SKM-1 (cell line): ENCODE measurements around the gene ATG7.
A peak's percentile ranks its signal among the peaks of the same experiment; 100 is the strongest.

Source experiments
- DNase-seq: peaks from one replicate; lab custom pipeline; 2025; ENCODE audit not compliant: unreplicated experiment; lab: John Stamatoyannopoulos, UW

ATG7 gene

DNA sequence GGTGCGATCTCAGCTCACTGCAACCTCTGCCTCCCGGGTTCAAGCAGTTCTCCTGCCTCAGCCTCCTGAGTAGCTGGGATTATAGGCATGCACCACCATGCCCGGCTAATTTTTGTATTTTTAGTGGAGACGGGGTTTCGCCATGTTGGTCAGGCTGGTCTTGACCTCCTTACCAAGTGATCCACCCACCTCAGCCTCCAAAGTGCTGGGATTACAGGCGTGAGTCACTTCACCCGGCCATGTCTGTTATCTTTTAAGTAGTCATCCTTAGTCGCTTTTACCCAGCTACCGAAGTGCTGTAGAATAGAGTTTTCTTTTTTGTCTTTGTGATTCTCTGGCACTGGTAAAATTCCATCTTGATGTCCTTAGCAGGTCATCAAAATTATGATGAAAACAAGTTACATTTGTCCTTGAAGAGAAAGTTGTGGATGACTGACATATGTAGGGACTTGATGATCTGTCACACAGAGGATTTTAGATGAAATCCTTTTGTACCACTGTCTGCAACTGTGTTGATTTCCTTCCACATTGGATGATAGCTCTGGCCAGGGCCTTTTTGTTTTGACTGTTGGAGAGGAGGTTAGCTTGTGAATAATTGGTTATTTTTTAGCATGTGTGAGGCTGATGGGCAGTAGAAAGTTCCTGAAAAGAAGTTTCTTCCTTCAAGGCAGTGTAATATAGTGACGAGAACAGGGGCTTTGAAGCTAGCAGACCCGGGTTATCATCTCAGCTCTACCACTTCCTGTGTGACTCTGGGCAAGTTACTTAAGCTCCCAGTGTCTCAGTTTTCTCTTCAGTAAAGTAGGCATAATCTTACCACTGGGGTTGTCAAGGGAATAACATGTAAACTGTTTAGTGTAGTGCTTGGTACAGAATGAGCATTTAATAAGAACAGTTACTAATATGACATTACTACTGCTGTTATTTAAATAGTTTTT, 18.8 kb downstream of the ATG7 start:
- DNase-seq = no peak

DNA sequence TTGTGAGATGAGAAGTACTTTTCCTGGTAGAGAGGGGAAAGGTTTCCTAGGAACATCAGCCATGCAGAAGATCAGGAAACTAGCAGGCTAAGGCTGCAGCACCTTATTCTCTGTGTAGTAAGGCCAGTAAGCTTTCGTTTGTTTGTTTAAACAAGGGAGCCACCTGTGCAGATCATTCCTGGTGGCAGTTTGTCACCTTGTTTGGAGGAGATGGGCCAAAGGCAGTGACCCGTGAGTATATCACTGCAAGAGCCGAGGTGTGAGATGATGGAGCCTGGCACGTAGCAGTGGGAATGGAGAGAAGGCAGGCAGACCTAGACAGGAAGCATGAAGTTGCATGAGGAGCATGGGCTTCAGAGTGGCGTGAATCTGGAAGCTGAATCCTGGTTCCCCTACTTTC, 19.6 kb downstream of the ATG7 start:
- DNase-seq = no peak

DNA sequence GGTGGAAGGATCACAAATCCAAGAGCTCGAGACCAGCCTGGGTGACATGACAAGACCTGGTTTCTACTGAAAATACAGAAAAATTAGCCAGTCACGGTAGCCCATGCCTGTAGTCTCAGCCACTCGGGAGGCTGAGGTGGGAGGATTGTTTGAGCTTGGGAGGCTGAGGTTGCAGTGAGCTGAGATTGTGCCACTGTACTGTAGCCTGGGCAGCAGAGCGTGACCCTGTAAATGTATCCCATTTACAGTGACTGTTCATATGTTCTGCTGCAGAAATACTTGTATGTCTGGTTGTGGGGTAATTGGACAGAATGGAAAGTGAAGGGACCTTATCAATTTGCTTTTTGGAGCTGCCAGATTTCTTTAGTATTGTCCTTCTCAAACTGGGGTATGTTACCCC, 24.9 kb downstream of the ATG7 start:
- no peak for DNase-seq

DNA sequence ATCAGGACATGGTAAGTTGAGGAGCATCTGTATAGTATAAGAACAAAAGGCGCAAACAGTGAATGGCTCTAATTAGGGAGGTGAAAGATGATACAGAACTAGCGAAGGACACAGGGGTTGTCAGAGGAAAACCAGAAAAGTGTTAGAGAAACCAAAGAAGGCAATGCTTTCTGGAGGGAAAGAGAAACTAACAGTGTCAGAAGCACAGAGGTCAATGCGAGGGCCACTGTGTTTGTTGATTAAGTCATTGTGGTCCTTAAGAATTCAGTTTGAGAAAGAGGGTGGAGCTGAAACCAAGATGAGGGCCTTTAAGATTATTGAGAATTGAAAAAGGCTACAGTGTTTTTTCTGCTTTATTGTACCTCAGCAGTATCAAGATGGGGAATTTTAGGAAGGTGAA, 28.8 kb downstream of the ATG7 start:
- DNase-seq = no peak

DNA sequence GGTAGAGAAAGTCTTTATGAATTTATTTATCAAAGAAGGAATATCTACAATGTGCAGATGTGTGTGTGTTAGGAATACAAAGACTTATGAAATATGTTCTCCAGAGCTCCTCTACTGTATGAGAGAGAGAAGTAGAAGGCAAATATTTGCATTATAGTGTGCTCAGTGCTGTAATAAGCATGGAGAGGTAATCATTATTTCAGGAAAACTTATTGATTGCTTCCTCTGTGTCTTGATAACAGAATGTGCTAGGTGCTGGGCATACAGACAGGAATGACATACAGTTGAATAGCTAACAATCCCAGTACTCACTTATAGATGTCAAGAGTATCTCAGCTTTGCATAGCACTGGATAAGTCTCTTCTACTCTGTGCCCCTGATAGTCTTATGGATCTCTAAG, 30.2 kb downstream of the ATG7 start:
- no peak for DNase-seq

DNA sequence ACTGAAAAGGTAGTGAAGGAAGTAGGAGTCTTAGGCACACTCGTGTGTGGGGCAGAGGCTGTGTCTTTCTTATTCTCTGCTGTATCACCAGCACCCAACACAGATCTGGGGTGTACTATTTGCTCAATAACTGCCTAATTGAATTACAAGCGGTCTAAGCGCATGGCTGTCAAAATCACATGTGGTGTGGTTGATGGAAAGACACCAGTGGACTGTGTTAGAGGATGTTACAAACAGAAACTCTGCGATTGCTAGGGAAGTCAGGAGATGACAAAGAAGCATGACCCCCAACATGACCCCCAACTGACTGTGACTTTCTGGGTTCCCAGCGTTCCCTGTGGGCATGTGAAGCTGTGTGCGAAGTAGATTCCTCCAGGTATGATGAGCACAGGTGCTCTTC, 32.0 kb downstream of the ATG7 start:
- no peak for DNase-seq

DNA sequence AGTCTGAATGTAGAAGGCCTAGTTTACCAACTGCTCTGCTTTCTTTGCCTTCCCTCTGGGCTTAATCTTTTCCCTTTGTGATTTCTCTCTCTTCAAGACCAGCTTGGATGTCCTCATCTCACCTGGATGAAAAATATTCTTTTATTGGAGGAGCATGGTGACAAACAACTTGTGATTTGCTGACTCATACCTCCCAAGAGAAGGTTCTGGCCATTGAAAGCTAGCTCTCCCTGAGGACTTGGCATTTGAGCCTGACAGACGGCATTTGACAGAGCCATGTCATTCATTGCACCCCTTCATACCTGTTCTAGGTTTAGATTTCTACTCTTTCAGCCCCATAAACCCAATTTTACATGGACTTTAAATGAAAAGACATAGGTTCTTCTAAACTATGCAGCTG, 33.3 kb downstream of the ATG7 start:
- DNase-seq = no peak

DNA sequence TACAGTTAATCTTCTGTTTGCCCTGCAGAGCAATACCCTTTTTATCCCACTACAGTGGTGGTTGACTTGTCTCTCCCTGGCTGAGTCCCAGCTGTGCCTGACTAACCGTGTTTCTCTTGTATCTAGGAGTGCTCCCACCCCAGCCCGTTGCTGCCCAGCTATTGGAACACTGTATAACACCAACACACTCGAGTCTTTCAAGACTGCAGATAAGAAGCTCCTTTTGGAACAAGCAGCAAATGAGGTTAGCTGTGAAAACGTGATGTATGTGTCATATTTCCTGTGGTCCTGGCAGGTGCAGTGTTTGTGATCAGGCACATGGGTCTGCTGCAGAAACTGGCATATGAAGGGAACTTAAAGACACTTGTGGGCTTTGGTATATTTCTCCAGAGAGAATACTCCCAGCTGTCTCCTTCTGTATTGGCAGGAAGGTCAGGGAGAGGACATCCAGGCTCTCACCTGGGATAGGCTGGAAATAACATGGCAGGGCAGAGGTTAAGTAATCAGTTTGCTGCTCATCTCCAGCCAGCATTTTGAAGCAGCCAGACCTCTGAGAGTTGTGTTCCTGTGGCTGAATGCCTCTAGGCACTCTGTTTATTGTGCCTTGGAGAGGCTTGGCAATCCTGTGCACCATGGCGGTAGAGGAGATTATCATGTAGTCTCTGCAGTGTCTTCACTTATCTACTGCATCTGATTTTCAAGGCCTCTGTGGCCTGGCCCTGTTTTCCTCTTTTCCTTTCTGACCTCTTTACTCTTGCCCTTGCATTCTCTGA, 34.8 kb downstream of the ATG7 start:
- DNase-seq = no peak

DNA sequence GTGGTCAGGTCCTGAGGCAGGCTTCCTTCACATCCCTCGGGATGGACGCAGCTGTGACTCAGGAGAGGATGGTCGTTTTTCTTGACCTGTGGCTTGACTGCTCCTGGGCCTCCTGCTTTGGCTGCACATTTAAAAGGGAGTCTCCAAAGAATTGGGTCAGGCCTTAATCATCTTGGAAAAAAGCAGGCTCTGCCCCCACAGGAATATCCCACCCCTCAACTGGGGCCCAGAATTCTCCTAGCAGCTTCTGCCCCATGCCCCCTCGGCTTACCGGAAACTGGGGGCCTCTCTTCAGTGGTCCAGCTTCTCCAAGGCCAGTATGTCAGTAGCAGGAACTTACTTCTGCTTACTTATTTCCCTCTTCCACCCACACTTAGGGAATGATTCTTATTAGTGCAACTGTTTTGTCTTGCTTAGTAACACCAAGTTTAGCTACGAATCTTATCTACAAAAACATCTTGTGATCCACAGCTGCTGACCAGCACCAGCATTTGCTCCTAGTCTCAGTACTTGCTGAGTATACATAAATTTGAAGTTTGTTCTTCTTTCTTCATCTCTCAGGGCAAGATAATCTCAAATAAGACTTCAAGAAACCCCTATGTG, 35.7 kb downstream of the ATG7 start:
- no peak for DNase-seq

DNA sequence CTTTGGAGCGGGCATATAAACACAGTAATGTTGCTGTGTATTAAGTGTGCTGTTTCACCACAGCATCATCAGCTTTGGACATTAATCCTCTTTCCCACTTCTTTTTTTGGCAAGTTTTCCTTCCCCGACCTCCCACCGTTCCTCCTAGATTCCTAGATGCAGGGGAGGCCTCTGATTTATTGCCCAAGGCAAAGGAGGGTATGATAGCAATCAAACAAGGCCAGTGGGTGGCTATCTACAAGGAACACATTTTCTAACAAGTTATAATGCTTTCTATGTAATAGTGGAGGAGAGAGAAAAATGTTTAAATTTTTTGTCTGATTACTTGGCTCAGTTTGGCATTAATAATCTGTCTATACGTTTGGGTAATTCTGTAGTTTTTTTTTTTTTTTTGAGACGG, 38.1 kb downstream of the ATG7 start:
- no peak for DNase-seq

DNA sequence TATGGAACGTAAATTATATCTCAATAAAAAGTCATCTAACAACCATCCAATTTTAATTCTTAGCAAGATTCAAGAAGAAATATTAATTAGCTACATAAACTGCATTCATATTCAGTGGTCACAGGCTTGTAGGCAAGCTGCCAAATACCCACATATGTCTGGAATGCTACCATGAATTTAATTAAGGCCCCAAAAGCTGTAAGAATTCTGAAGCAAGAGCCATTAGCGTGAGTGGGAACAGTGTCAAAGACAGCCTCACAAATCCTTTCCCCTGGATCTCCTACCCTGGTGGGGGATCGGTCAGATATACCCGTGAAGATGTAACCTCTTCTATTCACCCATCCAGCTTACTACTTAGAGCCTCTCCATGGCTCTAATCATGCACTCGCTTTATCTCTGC, 40.0 kb downstream of the ATG7 start:
- no peak for DNase-seq

DNA sequence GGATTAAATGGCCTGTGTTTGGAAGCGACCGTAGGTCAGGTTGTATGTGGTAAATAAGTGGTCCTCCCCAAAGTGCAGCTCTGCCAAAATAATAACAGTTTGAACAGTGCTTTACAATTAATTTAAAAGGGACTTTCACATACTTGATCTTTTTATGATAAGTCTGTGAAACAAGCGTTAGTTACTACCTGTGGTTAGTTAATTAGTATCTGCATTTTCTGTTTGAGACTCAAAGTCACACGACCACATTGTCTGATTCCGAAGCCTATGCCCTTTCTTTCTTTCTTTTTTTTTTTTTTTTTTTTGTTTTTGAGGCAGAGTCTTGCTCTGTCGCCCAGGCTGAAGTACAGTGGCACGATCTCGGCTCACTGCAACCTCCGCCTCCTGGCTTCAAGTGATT, 45.1 kb downstream of the ATG7 start:
- no peak for DNase-seq

DNA sequence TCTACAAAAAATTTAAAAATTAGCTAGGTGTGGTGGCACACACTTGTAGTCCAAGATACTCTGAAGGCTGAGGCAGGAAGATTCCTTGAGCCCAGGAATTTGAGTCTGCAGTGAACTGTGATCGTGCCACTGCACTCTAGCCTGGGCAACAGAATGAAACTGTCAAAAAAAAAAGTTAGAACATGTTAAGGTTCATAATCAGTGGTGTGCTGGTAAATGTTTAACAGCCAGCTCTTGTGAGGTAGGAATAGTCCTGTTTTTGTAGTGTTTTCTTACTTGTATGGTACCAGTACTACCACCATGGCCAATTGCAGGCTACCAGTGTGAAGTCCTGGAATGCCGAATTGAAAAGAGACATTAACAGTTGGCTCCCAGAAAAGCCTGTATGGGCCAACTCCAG, 50.7 kb downstream of the ATG7 start:
- no peak for DNase-seq

DNA sequence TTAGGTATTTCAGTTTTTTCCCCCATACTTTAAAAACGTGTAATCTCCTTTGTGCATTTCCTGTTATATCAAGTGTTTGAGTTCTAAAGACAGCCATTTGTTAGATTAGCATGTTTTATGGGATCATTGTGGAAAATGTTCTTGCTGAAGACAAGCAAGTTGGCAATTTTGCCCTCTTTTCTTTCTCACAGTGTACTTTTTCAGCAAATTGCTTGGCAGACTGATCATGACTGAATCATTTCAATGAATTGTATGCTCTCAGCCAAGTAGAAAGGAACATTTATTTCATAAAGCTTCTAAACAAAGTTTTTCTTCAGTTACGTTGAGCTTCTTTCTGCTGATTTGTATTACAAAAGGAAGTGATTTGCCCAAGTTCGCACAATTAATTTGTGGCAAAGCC, 51.6 kb downstream of the ATG7 start:
- DNase-seq = no peak

DNA sequence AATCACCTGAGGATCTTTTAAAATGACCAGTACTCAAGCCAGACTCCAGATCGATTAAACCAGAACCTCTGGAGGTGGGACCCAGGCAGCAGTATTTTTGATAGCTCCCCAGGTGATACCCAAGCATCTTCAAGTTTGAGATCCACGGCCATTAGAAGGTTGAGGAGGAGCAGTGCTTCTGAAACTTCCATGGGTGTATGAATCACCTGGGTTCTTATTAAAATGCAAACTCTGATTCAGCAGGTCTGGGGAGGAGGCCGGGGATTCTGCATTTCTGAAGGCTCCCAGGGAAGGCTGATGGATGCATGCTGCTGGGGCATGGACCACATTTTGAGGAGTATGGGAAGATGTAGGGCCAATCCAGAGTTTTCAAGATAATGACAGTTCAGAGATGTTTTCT, 55.4 kb downstream of the ATG7 start:
- no peak for DNase-seq

DNA sequence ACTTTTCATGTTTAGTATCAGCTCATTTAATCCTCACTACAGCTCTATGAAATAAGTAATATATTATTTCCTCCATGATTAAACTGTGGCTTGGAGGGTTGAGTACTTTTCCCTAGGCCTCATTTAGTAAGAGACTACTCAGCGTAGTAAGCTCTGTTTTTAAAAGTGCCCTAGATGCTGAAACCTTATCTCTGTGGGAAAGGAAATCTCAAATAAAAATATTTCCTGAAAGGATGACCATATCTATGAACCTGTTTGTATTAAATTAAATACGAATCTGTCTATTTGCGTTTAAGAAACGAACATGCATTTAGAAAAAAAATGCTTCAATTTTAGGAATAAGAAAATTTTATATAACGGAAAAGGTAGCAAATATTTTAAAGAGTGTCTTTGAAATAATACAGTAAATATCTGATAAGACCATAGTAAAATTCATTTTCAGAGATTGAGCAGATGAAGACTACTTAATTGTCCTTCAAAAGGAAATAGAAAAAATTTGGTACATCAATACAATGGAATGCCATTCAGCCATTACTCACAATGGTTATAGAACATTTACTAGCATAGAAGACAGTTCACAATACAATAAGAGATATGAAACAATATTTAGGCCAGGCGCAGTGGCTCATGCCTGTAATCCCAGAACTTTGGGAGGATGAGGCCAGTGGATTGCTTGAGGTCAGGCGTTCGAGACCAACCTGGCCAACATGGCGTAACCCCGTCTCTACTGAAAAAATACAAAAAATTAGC, 56.2 kb downstream of the ATG7 start:
- DNase-seq = no peak

DNA sequence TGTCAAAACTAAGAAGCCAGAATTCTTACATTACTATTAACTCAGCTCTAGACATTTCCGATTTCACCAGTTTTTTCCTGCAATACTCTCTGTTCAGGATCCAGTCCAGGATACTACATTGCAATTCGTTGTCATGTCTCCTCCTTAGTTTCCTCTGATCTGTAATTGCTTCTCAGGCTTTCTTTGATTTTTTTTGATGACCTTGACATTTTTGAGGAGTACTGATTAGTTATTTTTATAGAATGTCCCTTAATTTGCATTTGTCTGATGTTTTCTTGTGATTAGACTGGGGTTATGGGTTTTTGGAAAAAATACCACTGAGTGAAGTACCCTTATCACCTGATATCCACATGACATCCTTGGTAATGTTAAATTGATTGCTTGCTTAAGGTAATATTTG, 57.6 kb downstream of the ATG7 start:
- DNase-seq = no peak

DNA sequence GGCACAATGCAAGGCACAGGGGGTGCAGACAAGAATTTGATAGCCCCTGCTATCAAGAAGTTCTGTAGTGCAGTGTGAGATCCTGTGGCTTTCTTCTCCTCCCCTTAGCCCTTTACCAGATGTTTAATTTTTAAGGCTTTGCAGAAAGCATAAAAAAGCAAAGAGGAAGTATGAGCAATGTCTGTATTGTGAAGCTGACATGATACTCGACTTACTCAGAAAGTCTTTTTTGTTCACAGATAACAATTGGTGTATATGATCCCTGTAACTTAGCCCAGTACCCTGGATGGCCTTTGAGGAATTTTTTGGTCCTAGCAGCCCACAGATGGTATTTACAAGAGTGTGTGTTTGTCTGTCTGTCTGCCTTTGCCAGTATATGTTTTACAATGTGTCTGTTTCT, 58.9 kb downstream of the ATG7 start:
- DNase-seq = no peak

DNA sequence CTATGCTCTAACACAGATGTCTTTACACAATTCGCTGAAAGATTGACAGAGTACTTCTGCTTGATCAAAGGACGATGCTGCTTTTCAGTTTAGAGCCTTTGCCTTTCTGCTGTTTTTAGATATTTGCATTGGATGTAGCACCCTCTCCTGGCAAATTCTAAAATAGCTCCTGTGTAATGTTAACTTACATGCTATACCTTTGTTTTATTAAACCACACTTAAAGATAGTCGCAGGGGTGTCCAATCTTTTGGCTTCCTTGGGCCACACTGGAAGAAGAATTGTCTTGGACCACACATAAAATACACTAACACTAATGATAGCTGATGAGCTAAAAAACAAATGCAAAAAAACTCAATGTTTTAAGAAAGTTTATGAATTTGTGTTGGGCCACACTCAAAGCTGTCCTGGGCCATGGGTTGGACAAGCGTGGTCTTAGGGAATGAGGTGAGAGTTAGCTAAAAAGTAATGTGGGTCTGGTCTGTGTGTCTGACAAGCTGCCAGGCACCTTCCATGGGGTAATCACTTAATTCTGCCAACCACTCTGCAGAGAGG, 62.9 kb downstream of the ATG7 start:
- peak; percentile 49 for DNase-seq

DNA sequence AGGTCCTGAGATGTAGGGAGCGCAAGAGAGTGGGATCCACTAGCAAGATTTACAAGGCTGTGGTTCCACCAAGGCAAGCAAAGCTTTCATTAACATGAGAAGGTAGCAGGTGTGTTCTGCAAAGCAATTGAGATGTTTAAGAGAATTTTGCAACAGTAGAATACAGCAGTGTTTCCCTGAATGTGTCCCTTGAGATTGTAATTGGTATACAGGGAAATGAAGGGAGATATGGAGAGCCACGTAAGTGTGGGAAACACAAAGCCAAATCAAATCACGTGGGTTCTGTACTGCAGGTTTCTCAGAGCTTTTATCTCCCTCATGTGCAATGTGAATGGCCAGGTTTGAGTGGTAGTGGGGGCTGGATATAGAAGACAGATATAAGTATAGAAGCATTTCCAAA, 67.3 kb downstream of the ATG7 start:
- no peak for DNase-seq

DNA sequence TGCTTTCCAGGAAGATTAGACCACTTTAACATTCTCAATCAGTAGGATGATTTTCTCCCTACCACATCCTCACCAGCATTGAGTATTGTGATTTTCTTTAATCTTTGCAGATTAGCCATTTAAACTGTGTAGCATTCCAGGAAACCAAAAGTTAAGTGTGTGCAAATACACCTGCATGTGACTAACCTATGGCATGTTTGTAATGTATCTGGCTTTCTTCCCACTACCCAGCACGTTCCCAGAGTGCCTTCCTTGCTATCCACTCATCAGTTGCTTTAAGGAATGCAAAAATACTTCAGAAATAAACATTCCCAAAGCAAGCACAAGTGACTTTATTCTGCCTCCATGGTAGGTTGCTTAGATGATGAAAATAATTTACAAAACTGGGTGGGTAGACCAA, 74.2 kb downstream of the ATG7 start:
- no peak for DNase-seq
